ENCODE measurements around the gene PATJ.
A peak's percentile ranks its signal among the peaks of the same experiment; 100 is the strongest.

The PATJ gene

GRCh38 chr1:62100442-62100841 lies 358.2 kb downstream of the PATJ start:
- no peak for DNase-seq (ENCODE audit: low read depth)
- no peak for TF ChIP-seq CTCF (conservative IDR thresholded peaks at IDR 0.05; ENCODE audit: low read length)
- H3K4me3 ChIP-seq (ENCODE audit: low read length): no peak overlapping the region

- H3K4me3 ChIP-seq (ENCODE audit: low read length): no peak overlapping the region
- TF ChIP-seq CTCF (conservative IDR thresholded peaks at IDR 0.05; ENCODE audit: low read length): no peak
- no peak for DNase-seq (ENCODE audit: low read depth)
These were observed 361.6 kb downstream of the PATJ start for GRCh38 chr1:62103846-62104245.

GRCh38 chr1:62107923-62108322 lies 365.6 kb downstream of the PATJ start:
- no peak for DNase-seq (ENCODE audit: low read depth)
- TF ChIP-seq CTCF (conservative IDR thresholded peaks at IDR 0.05; ENCODE audit: low read length): no peak
- no peak overlapping the region for H3K4me3 ChIP-seq (ENCODE audit: low read length)

- no peak for TF ChIP-seq CTCF (conservative IDR thresholded peaks at IDR 0.05; ENCODE audit: low read length)
- H3K4me3 ChIP-seq (ENCODE audit: low read length): no peak overlapping the region
- DNase-seq (ENCODE audit: low read depth): no peak
These were observed 366.8 kb downstream of the PATJ start for GRCh38 chr1:62109124-62109523.

GRCh38 chr1:62110198-62110817 lies 368.0 kb downstream of the PATJ start:
- no peak overlapping the region for H3K4me3 ChIP-seq (ENCODE audit: low read length)
- TF ChIP-seq CTCF (conservative IDR thresholded peaks at IDR 0.05; ENCODE audit: low read length): no peak
- DNase-seq (ENCODE audit: low read depth): peak; percentile 28

- TF ChIP-seq CTCF (conservative IDR thresholded peaks at IDR 0.05; ENCODE audit: low read length): no peak
- DNase-seq (ENCODE audit: low read depth): no peak
These were observed 368.8 kb downstream of the PATJ start for GRCh38 chr1:62111084-62111483.

GRCh38 chr1:62113507-62113906 lies 371.2 kb downstream of the PATJ start:
- DNase-seq (ENCODE audit: low read depth): no peak
- no peak overlapping the region for H3K4me3 ChIP-seq (ENCODE audit: low read length)
- no peak for TF ChIP-seq CTCF (conservative IDR thresholded peaks at IDR 0.05; ENCODE audit: low read length)

More at GRCh38 chr1:62111084-62111483, 368.8 kb downstream of the PATJ start:
- H3K4me3 ChIP-seq (ENCODE audit: low read length): no peak overlapping the region
